Measurements from ENCODE around the gene MEGF8. TPM values are rescaled to one million over a fixed set of nuclear protein-coding genes. Genes with fewer than 3 reads are reported as not detected.

MEGF8 gene
- total and polyA plus RNA-seq, 9 of the 15 experiments (the other 6 are each of a cell fraction or from before 2014, with no cell fraction given), result 0.28 to 13.1 (median 3.0) TPM

GRCh38 chr19:42412227-42412626, 86.8 kb downstream of the MEGF8 start:
- Histone ChIP-seq H3K4me3 (no peak overlapping the region), H3K79me2 (ENCODE audit: control insufficient read depth, insufficient read depth, low read length) (no peaks in the 10 kb centered on the region), H3K27ac (ENCODE audit: extremely low read depth, low read depth, low read length) (no peak overlapping the region), H2AFZ (ENCODE audit: low read depth, low read length) (no peak overlapping the region), H3K4me2 (ENCODE audit: insufficient read depth, low read length) (no peak overlapping the region), H3K9me3 (replicated peaks; ENCODE audit: control insufficient read depth, insufficient read depth, low read depth, low read length) (no peaks in the 10 kb centered on the region), H3K9me1 (ENCODE audit: control insufficient read depth, insufficient read depth, low read length) (no peaks in the 10 kb centered on the region), H3K27me3 (ENCODE audit: control insufficient read depth in 2 of 2, insufficient read depth in 2 of 2, low read length in 2 of 2) (peaks cover 8% of the 10 kb centered on the region in 2 experiments; a peak in 3 of 5 replicates), H3K9ac (ENCODE audit: insufficient read depth in 1 of 2, low read depth in 2 of 2, low read length in 2 of 2) (peak overlapping the region in 1 of 2 experiments; percentile 20; a peak in 1 of 4 replicates), H4K20me1 (replicated peaks; ENCODE audit: control insufficient read depth, insufficient read depth, low read length) (peaks cover 31% of the 10 kb centered on the region), H3K36me3 (ENCODE audit: control insufficient read depth, insufficient read depth, low read length) (no peaks in the 10 kb centered on the region), H3K4me1 (replicated peaks in 1 of 2; ENCODE audit: control insufficient read depth in 2 of 2, insufficient read depth in 2 of 2, low read length in 2 of 2) (peaks cover 0 to 28% of the 10 kb centered on the region in 2 experiments; a peak in 2 of 5 replicates)
- ChIA-PET POLR2A (no interaction called here), CTCF (ENCODE audit: low intra/inter-chr PET ratio) (no interaction called here)
- DNase-seq (ENCODE audit: extremely low read depth in 1 of 4, low spot score in 3 of 4) (no peak), ATAC-seq (no peak), FAIRE-seq (no peak)
- intact Hi-C loops (cut with micrococcal nuclease), result no loop called here
- WGBS (ENCODE audit: insufficient coverage, low coverage, missing lambda C conversion rate), result 8% methylated on average over 7 of the region's 7 CpGs
- in situ Hi-C loops (cut with MboI), result no loop called here
- TF ChIP-seq USF1 (CRISPR knock-in tag; IDR thresholded peaks at IDR 0.05) (peak; percentile 27; the same call in 1 of the 2 replicates), PHF21A (IDR thresholded peaks at IDR 0.05; ENCODE audit: borderline replicate concordance, low read depth) (no peak)
- BruUV-seq (replicated peaks), result no TSS peak

DNA sequence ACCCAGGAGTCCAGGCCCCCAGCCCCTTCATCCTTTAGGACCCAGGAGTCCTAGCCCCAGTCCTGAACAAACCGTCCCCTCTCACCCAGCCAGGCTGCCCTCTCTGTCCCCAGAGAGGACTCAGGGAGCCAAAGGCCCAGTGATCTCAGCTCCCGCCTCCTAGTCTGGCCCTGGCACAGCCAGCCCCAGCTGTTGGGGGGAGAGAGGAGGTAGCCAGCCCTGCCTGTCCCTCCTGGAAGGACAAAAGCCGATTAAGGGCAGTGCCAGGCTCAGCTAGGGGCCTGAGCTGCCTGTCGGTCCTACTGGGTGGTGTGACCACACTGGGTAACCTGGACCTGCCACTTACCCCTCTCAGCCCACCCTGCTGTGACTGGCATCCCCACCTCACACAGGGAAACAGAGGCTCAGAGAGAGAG, 87.2 kb downstream of the MEGF8 start:
- Histone ChIP-seq H3K9me3 (replicated peaks; ENCODE audit: control insufficient read depth, insufficient read depth, low read depth, low read length) (no peaks in the 10 kb centered on the region), H3K4me2 (ENCODE audit: insufficient read depth, low read length) (no peak overlapping the region), H2AFZ (ENCODE audit: low read depth, low read length) (no peak overlapping the region), H3K27me3 (ENCODE audit: control insufficient read depth in 2 of 2, insufficient read depth in 2 of 2, low read length in 2 of 2) (peaks cover 8% of the 10 kb centered on the region in 2 experiments; a peak in 3 of 5 replicates), H3K4me3 (no peak overlapping the region), H3K9me1 (ENCODE audit: control insufficient read depth, insufficient read depth, low read length) (no peaks in the 10 kb centered on the region), H3K4me1 (replicated peaks in 1 of 2; ENCODE audit: control insufficient read depth in 2 of 2, insufficient read depth in 2 of 2, low read length in 2 of 2) (peaks cover 0 to 24% of the 10 kb centered on the region in 2 experiments; a peak in 2 of 5 replicates), H3K27ac (ENCODE audit: extremely low read depth, low read depth, low read length) (no peak overlapping the region), H3K36me3 (ENCODE audit: control insufficient read depth, insufficient read depth, low read length) (no peaks in the 10 kb centered on the region), H3K79me2 (ENCODE audit: control insufficient read depth, insufficient read depth, low read length) (no peaks in the 10 kb centered on the region), H3K9ac (ENCODE audit: insufficient read depth in 1 of 2, low read depth in 2 of 2, low read length in 2 of 2) (peak overlapping the region in 1 of 2 experiments; percentile 35; a peak in 1 of 4 replicates), H4K20me1 (replicated peaks; ENCODE audit: control insufficient read depth, insufficient read depth, low read length) (peaks cover 27% of the 10 kb centered on the region)
- TF ChIP-seq BRD9 (IDR thresholded peaks at IDR 0.05; ENCODE audit: low read depth, partially characterized antibody), result no peak
- TF ChIP-seq ZFP1 (CRISPR knock-in tag; IDR thresholded peaks at IDR 0.05), result no peak
- no peak for TF ChIP-seq LCOR (CRISPR knock-in tag; IDR thresholded peaks at IDR 0.05)
- TF ChIP-seq HDAC8 (tag; IDR thresholded peaks at IDR 0.05), result no peak
- POLR2A ChIA-PET, result no interaction called here
- 0% methylated on average over 3 of the region's 4 CpGs for WGBS (ENCODE audit: insufficient coverage, low coverage, missing lambda C conversion rate)
- in situ Hi-C loops (cut with MboI) (no loop called here), intact Hi-C loops (cut with micrococcal nuclease) (no loop called here)
- no peak for ATAC-seq
- CTCF ChIA-PET (ENCODE audit: low intra/inter-chr PET ratio), result no interaction called here
- no TSS peak for BruUV-seq (replicated peaks)
- no peak for FAIRE-seq
- no peak for DNase-seq (ENCODE audit: extremely low read depth in 1 of 4, low spot score in 3 of 4)

Data from K562 (cell line).